ENCODE data around the gene CHCHD4.

Gene CHCHD4

GRCh38 chr3:14143271-14144225 lies 18.9 kb upstream of the CHCHD4 start:
- Mint-ChIP-seq H3K4me1 (peaks cover 48% of the 10 kb centered on the region), H3K4me3 (no peak overlapping the region), H3K27me3 (no peaks in the 10 kb centered on the region), H3K9me3 (no peaks in the 10 kb centered on the region), H3K27ac (peak overlapping the region; percentile 97 to 98)
- ATAC-seq, result peak; percentile 5
- DNase-seq, result no peak

GRCh38 chr3:14142567-14143270 lies 18.0 kb upstream of the CHCHD4 start:
- Mint-ChIP-seq H3K27ac (peak overlapping the region; percentile 86 to 87), H3K27me3 (no peaks in the 10 kb centered on the region), H3K4me3 (peak overlapping the region; percentile 38 to 40), H3K4me1 (peaks cover 48% of the 10 kb centered on the region), H3K9me3 (no peaks in the 10 kb centered on the region)
- ATAC-seq (peak; percentile 33), DNase-seq (peak in 1 of 2 donors; percentile 43)

- no peak for DNase-seq
- H3K4me3 Mint-ChIP-seq, result no peak overlapping the region
- H3K27ac Mint-ChIP-seq, result peak overlapping the region; percentile 69 to 87
- no peak for ATAC-seq
- no peaks in the 10 kb centered on the region for H3K9me3 Mint-ChIP-seq
- H3K27me3 Mint-ChIP-seq, result no peaks in the 10 kb centered on the region
- H3K4me1 Mint-ChIP-seq, result peaks cover 48% of the 10 kb centered on the region
These were observed 17.1 kb upstream of the CHCHD4 start for GRCh38 chr3:14141602-14142341.

GRCh38 chr3:14141144-14141543 lies 16.5 kb upstream of the CHCHD4 start:
- no peak for ATAC-seq
- Mint-ChIP-seq H3K4me1 (peaks cover 46% of the 10 kb centered on the region), H3K9me3 (no peaks in the 10 kb centered on the region), H3K27ac (peak overlapping the region in 1 of 2 donors; percentile 77), H3K27me3 (no peaks in the 10 kb centered on the region), H3K4me3 (no peak overlapping the region)
- no peak for DNase-seq

GRCh38 chr3:14140668-14141067 lies 16.0 kb upstream of the CHCHD4 start:
- no peak for DNase-seq
- Mint-ChIP-seq H3K27me3 (no peaks in the 10 kb centered on the region), H3K4me1 (peaks cover 41% of the 10 kb centered on the region), H3K4me3 (no peak overlapping the region), H3K27ac (no peak overlapping the region), H3K9me3 (no peaks in the 10 kb centered on the region)
- ATAC-seq, result no peak

GRCh38 chr3:14139771-14140170 lies 15.1 kb upstream of the CHCHD4 start:
- no peak overlapping the region for H3K4me3 Mint-ChIP-seq
- DNase-seq, result no peak
- no peaks in the 10 kb centered on the region for H3K9me3 Mint-ChIP-seq
- peak overlapping the region; percentile 55 to 63 for H3K27ac Mint-ChIP-seq
- H3K4me1 Mint-ChIP-seq, result peaks cover 33% of the 10 kb centered on the region
- H3K27me3 Mint-ChIP-seq, result no peaks in the 10 kb centered on the region
- ATAC-seq, result no peak

GRCh38 chr3:14138878-14139655 lies 14.4 kb upstream of the CHCHD4 start:
- Mint-ChIP-seq H3K4me1 (peaks cover 26% of the 10 kb centered on the region), H3K4me3 (no peak overlapping the region), H3K27me3 (no peaks in the 10 kb centered on the region), H3K27ac (peak overlapping the region; percentile 50 to 55), H3K9me3 (no peaks in the 10 kb centered on the region)
- ATAC-seq, result no peak
- no peak for DNase-seq

GRCh38 chr3:14138109-14138877 lies 13.6 kb upstream of the CHCHD4 start:
- H3K4me3 Mint-ChIP-seq, result no peak overlapping the region
- ATAC-seq, result no peak
- no peaks in the 10 kb centered on the region for H3K9me3 Mint-ChIP-seq
- no peak for DNase-seq
- peak overlapping the region; percentile 66 to 81 for H3K27ac Mint-ChIP-seq
- H3K27me3 Mint-ChIP-seq, result no peaks in the 10 kb centered on the region
- peaks cover 23% of the 10 kb centered on the region for H3K4me1 Mint-ChIP-seq

GRCh38 chr3:14137445-14137844 lies 12.8 kb upstream of the CHCHD4 start:
- Mint-ChIP-seq H3K27ac (peak overlapping the region in 1 of 2 donors; percentile 42), H3K4me3 (no peak overlapping the region), H3K9me3 (no peaks in the 10 kb centered on the region), H3K4me1 (peaks cover 15% of the 10 kb centered on the region), H3K27me3 (no peaks in the 10 kb centered on the region)
- no peak for DNase-seq
- no peak for ATAC-seq

- ATAC-seq (no peak), DNase-seq (no peak)
- Mint-ChIP-seq H3K27me3 (no peaks in the 10 kb centered on the region), H3K4me1 (peaks cover 11% of the 10 kb centered on the region), H3K27ac (peak overlapping the region in 1 of 2 donors; percentile 42), H3K9me3 (no peaks in the 10 kb centered on the region), H3K4me3 (no peak overlapping the region)
These were observed 12.3 kb upstream of the CHCHD4 start for GRCh38 chr3:14137004-14137403.

GRCh38 chr3:14135581-14135980 lies 10.9 kb upstream of the CHCHD4 start:
- H3K27me3 Mint-ChIP-seq, result no peaks in the 10 kb centered on the region
- H3K4me3 Mint-ChIP-seq, result no peak overlapping the region
- H3K27ac Mint-ChIP-seq, result peak overlapping the region; percentile 30 to 75
- no peaks in the 10 kb centered on the region for H3K9me3 Mint-ChIP-seq
- H3K4me1 Mint-ChIP-seq, result no peaks in the 10 kb centered on the region
- ATAC-seq (no peak), DNase-seq (no peak)

- DNase-seq (no peak), ATAC-seq (no peak)
- no peak overlapping the region for H3K4me3 Mint-ChIP-seq
- H3K9me3 Mint-ChIP-seq, result no peaks in the 10 kb centered on the region
- no peaks in the 10 kb centered on the region for H3K4me1 Mint-ChIP-seq
- peak overlapping the region in 1 of 2 donors; percentile 6 for H3K27ac Mint-ChIP-seq
- no peaks in the 10 kb centered on the region for H3K27me3 Mint-ChIP-seq
These were observed 9.6 kb upstream of the CHCHD4 start for GRCh38 chr3:14134291-14134690.

GRCh38 chr3:14133876-14134275 lies 9.2 kb upstream of the CHCHD4 start:
- Mint-ChIP-seq H3K4me1 (no peaks in the 10 kb centered on the region), H3K4me3 (no peak overlapping the region), H3K27ac (no peak overlapping the region), H3K27me3 (no peaks in the 10 kb centered on the region), H3K9me3 (no peaks in the 10 kb centered on the region)
- DNase-seq (no peak), ATAC-seq (no peak)

- Mint-ChIP-seq H3K27me3 (no peaks in the 10 kb centered on the region), H3K4me3 (no peak overlapping the region), H3K27ac (peak overlapping the region in 1 of 2 donors; percentile 69), H3K9me3 (no peaks in the 10 kb centered on the region), H3K4me1 (peaks cover 3% of the 10 kb centered on the region)
- DNase-seq (no peak), ATAC-seq (no peak)
These were observed 8.6 kb upstream of the CHCHD4 start for GRCh38 chr3:14133188-14133800.
